H1 (cell line): ENCODE data around the gene BMF. TPM values are rescaled to one million over a fixed set of nuclear protein-coding genes. Genes with fewer than 3 reads are reported as not detected.

Source experiments
- ASH2L ChIP-seq: fragments of 200-600, 300-600 bp; sonication (generic); IDR thresholded peaks from one replicate; pipeline ENCODE4 v1.7.1; 2017; ENCODE audit warnings: low read length
- CEBPB ChIP-seq: IDR thresholded peaks from 2 replicates; pipeline ENCODE4 v1.6.1; 2012; ENCODE audit warnings: low read depth, low read length
- CHD2 ChIP-seq: IDR thresholded peaks from 2 replicates; pipeline ENCODE4 v1.6.1; 2012; ENCODE audit warnings: low read length, improper control_type of control experiment
- CREB1 ChIP-seq: IDR thresholded peaks from 2 replicates; pipeline ENCODE4 v1.6.1; 2012; ENCODE audit warnings: inconsistent platforms
- CTBP2 ChIP-seq: IDR thresholded peaks from 2 replicates; pipeline ENCODE4 v1.7.0; 2011; ENCODE audit warnings: borderline replicate concordance, mild to moderate bottlenecking, moderate library complexity, mixed read lengths, low read length; ENCODE audit not compliant: insufficient read depth, insufficient read length
- EGR1 ChIP-seq: IDR thresholded peaks from 2 replicates; pipeline ENCODE4 v1.6.1; 2011; ENCODE audit warnings: low read depth, low read length, borderline replicate concordance
- GABPA ChIP-seq: IDR thresholded peaks from 2 replicates; pipeline ENCODE4 v1.6.1; 2011; ENCODE audit warnings: mild to moderate bottlenecking, low read length, moderate library complexity, borderline replicate concordance; ENCODE audit not compliant: insufficient read depth
- JUN ChIP-seq: IDR thresholded peaks from 2 replicates; pipeline ENCODE4 v1.6.1; 2011; ENCODE audit warnings: low read depth, mild to moderate bottlenecking, improper control_type of control experiment, low read length
- JUND ChIP-seq: IDR thresholded peaks from 2 replicates; pipeline ENCODE4 v1.6.1; 2011; ENCODE audit warnings: mild to moderate bottlenecking, improper control_type of control experiment, low read length
- KDM1A ChIP-seq: fragments of 200-600, 300-600 bp; sonication (generic); IDR thresholded peaks from 2 replicates; pipeline ENCODE4 v1.7.1; 2016; ENCODE audit warnings: mild to moderate bottlenecking, low read length, borderline replicate concordance
- NANOG ChIP-seq: IDR thresholded peaks from 2 replicates; pipeline ENCODE4 v1.6.1; 2011; ENCODE audit warnings: low read length, low read depth, mild to moderate bottlenecking, inconsistent platforms; ENCODE audit not compliant: insufficient read depth, poor library complexity, severe bottlenecking
- NRF1 ChIP-seq: IDR thresholded peaks from 2 replicates; pipeline ENCODE4 v1.6.1; 2011; ENCODE audit warnings: mild to moderate bottlenecking, low read depth, low read length, improper control_type of control experiment
- POU5F1 ChIP-seq: IDR thresholded peaks from 2 replicates; pipeline ENCODE4 v1.6.1; 2011; ENCODE audit warnings: low read depth, mild to moderate bottlenecking, low read length, moderate library complexity
- RFX5 ChIP-seq: IDR thresholded peaks from 2 replicates; pipeline ENCODE4 v1.6.1; 2011; ENCODE audit warnings: low read depth, low read length, improper control_type of control experiment, borderline replicate concordance
- RXRA ChIP-seq: IDR thresholded peaks from 2 replicates; pipeline ENCODE4 v1.6.1; 2011; ENCODE audit warnings: low read depth, mild to moderate bottlenecking, low read length, moderate library complexity; ENCODE audit not compliant: insufficient read depth
- SP4 ChIP-seq: IDR thresholded peaks from 2 replicates; pipeline ENCODE4 v1.6.1; 2012; ENCODE audit warnings: low read length, inconsistent platforms
- TAF1 ChIP-seq: IDR thresholded peaks from 2 replicates; pipeline ENCODE4 v1.6.1; 2011; ENCODE audit warnings: mild to moderate bottlenecking, low read depth, low read length
- TBP ChIP-seq: IDR thresholded peaks from 2 replicates; pipeline ENCODE4 v1.6.1; 2011; ENCODE audit warnings: low read depth, low read length, improper control_type of control experiment
- TEAD4 ChIP-seq: IDR thresholded peaks from 2 replicates; pipeline ENCODE4 v1.6.1; 2012; ENCODE audit warnings: low read depth, low read length, inconsistent platforms, mixed read lengths
- polyA plus RNA-seq, 7 experiments: library from polyadenylated mRNA; depleted of rRNA in 3 of 7; stranded (reverse) in 5 of 7; unstranded in 2 of 7; fragments of >200 nt in 5 of 7; fragments of 200-250 nt in 2 of 7; gene quantifications; 1 replicate in 5 of 7; 2 replicates in 1 of 7; 4 replicates in 1 of 7; pipeline versions ENCODE4 v1.2.1 to v1.2.3, GENCODE V29; 2011 to 2013; ENCODE audit warnings: missing spikeins in 2 of 7, mixed read lengths in 2 of 7
- total RNA-seq: library from RNA; stranded (reverse); fragmentation: NEBNext Ultra II Directional; extraction: Animal tissue kit (Norgen Biotek cat#: 25700); gene quantifications from 2 replicates; pipeline ENCODE4 v1.2.1, GENCODE V29; 2021
- TF ChIP-seq, protein P1 (sequence below): IDR thresholded peaks from 2 replicates; pipeline ENCODE4 v1.6.1; 2012; ENCODE audit warnings: low read length, inconsistent platforms
- TF ChIP-seq, protein P2 (sequence below): IDR thresholded peaks from 2 replicates; pipeline ENCODE4 v1.6.1; 2012; ENCODE audit warnings: inconsistent platforms
- TF ChIP-seq, protein P3 (sequence below): IDR thresholded peaks from 2 replicates; pipeline ENCODE4 v1.6.1; 2011; ENCODE audit warnings: low read depth, mild to moderate bottlenecking, low read length; ENCODE audit not compliant: insufficient read depth

Gene BMF
- total and polyA plus RNA-seq, 2 of the 8 experiments (the other 6 are each of a cell fraction or from before 2014, with no cell fraction given): 21.2 to 24.2 TPM

DNA sequence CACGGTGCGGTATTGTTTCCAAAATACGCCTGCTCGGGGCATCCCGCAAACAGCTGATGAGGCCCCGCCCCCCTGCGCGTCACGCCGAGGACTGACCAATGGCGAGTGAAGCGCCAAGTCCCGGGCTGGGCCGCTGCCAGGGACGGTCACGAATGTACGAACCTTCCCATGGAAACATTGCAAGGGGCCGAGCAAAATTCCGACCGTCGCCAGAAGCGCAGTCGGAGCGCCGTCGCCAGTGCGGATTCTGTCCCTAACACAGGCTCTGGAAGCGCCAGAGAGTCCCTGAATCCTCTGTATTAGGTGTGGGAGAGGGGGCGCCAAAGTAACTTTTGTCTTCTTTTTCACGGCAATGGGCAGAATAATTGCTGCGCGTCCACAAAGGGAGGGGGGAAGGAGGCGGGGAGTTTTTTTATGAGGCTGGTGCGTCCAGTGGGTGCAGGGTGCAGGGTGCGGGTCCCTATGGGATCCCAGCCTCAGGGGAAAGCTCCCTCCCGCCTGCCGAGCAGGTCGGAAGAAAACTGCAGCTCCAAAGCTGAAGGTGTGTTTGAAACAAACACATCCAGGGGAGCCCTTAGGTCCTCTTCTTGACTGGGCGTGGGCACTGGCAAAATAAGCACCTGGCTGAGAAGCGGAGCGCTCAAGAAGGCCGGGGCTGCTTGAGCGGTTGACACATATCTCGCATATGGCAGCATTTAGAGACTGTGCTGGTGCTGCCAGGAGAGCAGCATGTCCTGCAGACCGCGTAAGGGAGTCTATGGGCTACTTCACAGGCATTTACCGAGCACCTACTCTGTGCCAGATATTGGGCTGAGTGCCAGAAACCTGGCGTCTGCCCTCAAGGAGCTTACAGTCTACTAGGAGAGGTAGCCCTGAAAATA, at the start of gene BMF (continued):
- TF ChIP-seq GABPA: no peak
- no peak for TF ChIP-seq JUN
- peak; percentile 66 for TF ChIP-seq TAF1
- no peak for TF ChIP-seq JUND
- TF ChIP-seq, protein P1, sequence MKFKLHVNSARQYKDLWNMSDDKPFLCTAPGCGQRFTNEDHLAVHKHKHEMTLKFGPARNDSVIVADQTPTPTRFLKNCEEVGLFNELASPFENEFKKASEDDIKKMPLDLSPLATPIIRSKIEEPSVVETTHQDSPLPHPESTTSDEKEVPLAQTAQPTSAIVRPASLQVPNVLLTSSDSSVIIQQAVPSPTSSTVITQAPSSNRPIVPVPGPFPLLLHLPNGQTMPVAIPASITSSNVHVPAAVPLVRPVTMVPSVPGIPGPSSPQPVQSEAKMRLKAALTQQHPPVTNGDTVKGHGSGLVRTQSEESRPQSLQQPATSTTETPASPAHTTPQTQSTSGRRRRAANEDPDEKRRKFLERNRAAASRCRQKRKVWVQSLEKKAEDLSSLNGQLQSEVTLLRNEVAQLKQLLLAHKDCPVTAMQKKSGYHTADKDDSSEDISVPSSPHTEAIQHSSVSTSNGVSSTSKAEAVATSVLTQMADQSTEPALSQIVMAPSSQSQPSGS: no peak; the same call in 1 of the 2 replicates
- no peak; the same call in 1 of the 2 replicates for TF ChIP-seq TBP
- TF ChIP-seq CHD2: no peak
- no peak for TF ChIP-seq RXRA
- TF ChIP-seq NRF1: no peak
- 0 out of 2 replicates have a peak, but pooled peaks have one; percentile 27 for TF ChIP-seq POU5F1
- no peak for TF ChIP-seq CEBPB
- TF ChIP-seq, protein P2, sequence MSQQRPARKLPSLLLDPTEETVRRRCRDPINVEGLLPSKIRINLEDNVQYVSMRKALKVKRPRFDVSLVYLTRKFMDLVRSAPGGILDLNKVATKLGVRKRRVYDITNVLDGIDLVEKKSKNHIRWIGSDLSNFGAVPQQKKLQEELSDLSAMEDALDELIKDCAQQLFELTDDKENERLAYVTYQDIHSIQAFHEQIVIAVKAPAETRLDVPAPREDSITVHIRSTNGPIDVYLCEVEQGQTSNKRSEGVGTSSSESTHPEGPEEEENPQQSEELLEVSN: no peak
- peak; percentile 71 for TF ChIP-seq SP4
- peak; percentile 91 for TF ChIP-seq ASH2L
- no peak; the same call in 1 of the 2 replicates for TF ChIP-seq RFX5
- no peak for TF ChIP-seq NANOG
- TF ChIP-seq, protein P3, sequence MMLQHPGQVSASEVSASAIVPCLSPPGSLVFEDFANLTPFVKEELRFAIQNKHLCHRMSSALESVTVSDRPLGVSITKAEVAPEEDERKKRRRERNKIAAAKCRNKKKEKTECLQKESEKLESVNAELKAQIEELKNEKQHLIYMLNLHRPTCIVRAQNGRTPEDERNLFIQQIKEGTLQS: no peak
- TF ChIP-seq EGR1: peak; percentile 76; the same call in 1 of the 2 replicates
- no peak for TF ChIP-seq CTBP2
- peak; percentile 86 for TF ChIP-seq CREB1
- peak; percentile 77 for TF ChIP-seq TEAD4
- TF ChIP-seq KDM1A: no peak
